HEK293T (cell line): Measurements from ENCODE around the gene JAK1.

Experiments
- BHLHE40 ChIP-seq: fragments of 450-650 bp; IDR thresholded peaks from 2 replicates; pipeline ENCODE4 v1.6.1; 2016; ENCODE audit warnings: mild to moderate bottlenecking, moderate library complexity, borderline replicate concordance
- FOXA1 ChIP-seq: fragments of 450-650 bp; IDR thresholded peaks from 2 replicates; pipeline ENCODE4 v1.6.1; 2016; ENCODE audit warnings: mild to moderate bottlenecking
- FOXK2 ChIP-seq: fragments of 450-650 bp; IDR thresholded peaks from 2 replicates; pipeline ENCODE4 v1.6.1; 2016; ENCODE audit warnings: mild to moderate bottlenecking
- FOXM1 ChIP-seq: fragments of 450-650 bp; IDR thresholded peaks from 2 replicates; pipeline ENCODE4 v1.6.1; 2017; ENCODE audit warnings: mild to moderate bottlenecking, borderline replicate concordance
- HDGF ChIP-seq: fragments of 450-650 bp; IDR thresholded peaks from 2 replicates; pipeline ENCODE4 v1.6.1; 2017; ENCODE audit warnings: antibody characterized with exemption, borderline replicate concordance
- LEF1 ChIP-seq: fragments of 450-650 bp; IDR thresholded peaks from 2 replicates; pipeline ENCODE4 v1.6.1; 2017; ENCODE audit warnings: mild to moderate bottlenecking, borderline replicate concordance
- NFRKB ChIP-seq: fragments of 450-650 bp; IDR thresholded peaks from 2 replicates; pipeline ENCODE4 v1.6.1; 2016; ENCODE audit warnings: mild to moderate bottlenecking, moderate library complexity
- SP1 ChIP-seq: fragments of 450-650 bp; IDR thresholded peaks from 2 replicates; pipeline ENCODE4 v1.6.1; 2017
- SUZ12 ChIP-seq: fragments of 450-650 bp; IDR thresholded peaks from 2 replicates; pipeline ENCODE4 v1.6.1; 2016; ENCODE audit warnings: mild to moderate bottlenecking
- TARDBP ChIP-seq: fragments of 450-650 bp; IDR thresholded peaks from 2 replicates; pipeline ENCODE4 v1.6.1; 2016
- ZNF384 ChIP-seq: fragments of 450-650 bp; IDR thresholded peaks from 2 replicates; pipeline ENCODE4 v1.6.1; 2016

GRCh38 chr1:64928325-64928724 lies 38.0 kb downstream of the JAK1 start:
- no peak for TF ChIP-seq FOXM1
- no peak for TF ChIP-seq SP1
- TF ChIP-seq SUZ12: no peak
- TF ChIP-seq ZNF384: no peak
- TF ChIP-seq FOXK2: no peak
- TF ChIP-seq LEF1: no peak
- TF ChIP-seq FOXA1: no peak
- no peak for TF ChIP-seq TARDBP
- TF ChIP-seq BHLHE40: no peak
- no peak for TF ChIP-seq HDGF
- no peak for TF ChIP-seq NFRKB
